Measurements from ENCODE around the gene SPACA7.

- TF ChIP-seq CTCF (IDR thresholded peaks at IDR 0.05 in 2 of 3, conservative IDR thresholded peaks at IDR 0.05 in 1 of 3; ENCODE audit: insufficient read depth in 2 of 3, low read depth in 1 of 3, low read length in 3 of 3), result no peak
- no peak for TF ChIP-seq PTBP1 (IDR thresholded peaks at IDR 0.05; ENCODE audit: low read depth, low read length)
- no peak for TF ChIP-seq GMEB1 (CRISPR knock-in tag; IDR thresholded peaks at IDR 0.05)
- TF ChIP-seq ZBTB8A (IDR thresholded peaks at IDR 0.05; ENCODE audit: partially characterized antibody), result no peak
- no peak for TF ChIP-seq SP1 (CRISPR knock-in tag; IDR thresholded peaks at IDR 0.05)
- no peak for TF ChIP-seq POLR2A (conservative IDR thresholded peaks at IDR 0.05)
- no peak for TF ChIP-seq KLF13 (tag; IDR thresholded peaks at IDR 0.05; ENCODE audit: borderline replicate concordance, low read depth)
- TF ChIP-seq CEBPB (tag; IDR thresholded peaks at IDR 0.05), result no peak
- TF ChIP-seq ATF2 (CRISPR knock-in tag; IDR thresholded peaks at IDR 0.05), result no peak
- TF ChIP-seq POLR2AphosphoS5 (IDR thresholded peaks at IDR 0.05; ENCODE audit: control insufficient read depth, insufficient read depth, low read depth, low read length), result no peak
- no peak for TF ChIP-seq HOXB6 (CRISPR knock-in tag; IDR thresholded peaks at IDR 0.05; ENCODE audit: borderline replicate concordance)
These were observed 77.2 kb downstream of the SPACA7 start for GRCh38 chr13:112453207-112453829.

All from K562 (cell line).